HG02678 (cell line): ENCODE data around the gene TMC5.

Source experiments
- ATAC-seq: cut with Tn5 transposase; IDR thresholded peaks from one replicate; pipeline ENCODE4 v1.9.1; 2021; ENCODE audit warnings: mild to moderate bottlenecking, moderate library complexity; ENCODE audit not compliant: unreplicated experiment

TMC5 gene

GRCh38 chr16:19460397-19460796, 42.7 kb downstream of the TMC5 start:
- no peak for ATAC-seq

- ATAC-seq: no peak
Measured at GRCh38 chr16:19463468-19464315, 46.0 kb downstream of the TMC5 start.

- no peak for ATAC-seq
Measured at GRCh38 chr16:19468300-19468699, 50.6 kb downstream of the TMC5 start.

GRCh38 chr16:19472482-19472881, 54.8 kb downstream of the TMC5 start:
- ATAC-seq: no peak

GRCh38 chr16:19474617-19475016, 56.9 kb downstream of the TMC5 start:
- no peak for ATAC-seq

GRCh38 chr16:19478505-19478904, 60.8 kb downstream of the TMC5 start:
- no peak for ATAC-seq

- ATAC-seq: no peak
Measured at GRCh38 chr16:19479302-19479721, 61.6 kb downstream of the TMC5 start.

GRCh38 chr16:19481296-19481695, 63.6 kb downstream of the TMC5 start:
- ATAC-seq: no peak

- ATAC-seq: no peak
Measured at GRCh38 chr16:19481769-19482168, 64.1 kb downstream of the TMC5 start.

GRCh38 chr16:19482291-19482690, 64.6 kb downstream of the TMC5 start:
- no peak for ATAC-seq

- ATAC-seq: no peak
Measured at GRCh38 chr16:19484096-19484495, 66.4 kb downstream of the TMC5 start.

GRCh38 chr16:19485611-19486010, 67.9 kb downstream of the TMC5 start:
- no peak for ATAC-seq

GRCh38 chr16:19486051-19486450, 68.4 kb downstream of the TMC5 start:
- no peak for ATAC-seq

- ATAC-seq: no peak
Measured at GRCh38 chr16:19486750-19487325, 69.2 kb downstream of the TMC5 start.

GRCh38 chr16:19488213-19488640, 70.5 kb downstream of the TMC5 start:
- ATAC-seq: no peak

- ATAC-seq: no peak
Measured at GRCh38 chr16:19490619-19491018, 72.9 kb downstream of the TMC5 start.

- ATAC-seq: no peak
Measured at GRCh38 chr16:19497176-19497575, 79.5 kb downstream of the TMC5 start.

- ATAC-seq: no peak
Measured at GRCh38 chr16:19499006-19499405, 81.3 kb downstream of the TMC5 start.

- ATAC-seq: no peak
Measured at GRCh38 chr16:19499481-19499880, 81.8 kb downstream of the TMC5 start.

GRCh38 chr16:19502395-19503131, 84.9 kb downstream of the TMC5 start:
- no peak for ATAC-seq

- no peak for ATAC-seq
Measured at GRCh38 chr16:19503461-19504075, 85.9 kb downstream of the TMC5 start.
